Esophagus muscularis mucosa (tissue), 4 donors: ENCODE data around the gene STXBP3. TPM values are rescaled to one million over a fixed set of nuclear protein-coding genes. Genes with fewer than 3 reads are reported as not detected.

Experiments
- DNase-seq: peaks from one replicate; pipeline ENCODE4 v3.0.0-alpha.2; 2017; ENCODE audit errors: extremely low spot score
- H3K27ac ChIP-seq, 4 donors: fragments of 200-600 bp; sonication (generic); replicated peaks in 1 of 4; 1 replicate in 3 of 4; 2 replicates in 1 of 4; pipeline ENCODE4 v1.5.1; 2016 to 2019; ENCODE audit warnings: mild to moderate bottlenecking in 1 of 4
- H3K27me3 ChIP-seq, 4 donors: fragments of 200-600 bp; sonication (generic); one replicate each; pipeline versions ENCODE4 v1.5.1 to v1.6.0; 2016 to 2019
- H3K36me3 ChIP-seq, 4 donors: fragments of 200-600 bp; sonication (generic); one replicate each; pipeline ENCODE4 v1.5.1; 2016 to 2019
- H3K4me1 ChIP-seq, 4 donors: fragments of 200-600 bp; sonication (generic); one replicate each; pipeline ENCODE4 v1.5.1; 2016 to 2019
- H3K4me3 ChIP-seq, 4 donors: fragments of 200-600 bp; sonication (generic); 1 replicate in 2 of 4; 2 replicates in 2 of 4; pipeline ENCODE4 v1.5.1; 2016 to 2019; ENCODE audit warnings: mild to moderate bottlenecking in 4 of 4, moderate library complexity in 1 of 4
- H3K9me3 ChIP-seq, 4 donors: fragments of 200-600 bp; sonication (generic); 1 replicate in 3 of 4; 2 replicates in 1 of 4; pipeline ENCODE4 v1.5.1; 2016 to 2019
- CTCF ChIP-seq, 3 experiments: fragments of 200-600 bp in 2 of 3; fragments of 450-650 bp in 1 of 3; sonication (generic) in 2 of 3; IDR thresholded peaks; one replicate each; pipeline ENCODE4 v1.5.1; 2017 to 2019; ENCODE audit warnings: antibody characterized with exemption in 3 of 3, mild to moderate bottlenecking in 2 of 3, moderate library complexity in 1 of 3
- EP300 ChIP-seq: sonication (generic); formaldehyde crosslinking; IDR thresholded peaks from one replicate; pipeline ENCODE4 v1.6.1; 2017; ENCODE audit warnings: antibody characterized with exemption
- POLR2A ChIP-seq: fragments of 450-650 bp; IDR thresholded peaks from one replicate; pipeline ENCODE4 v1.6.1; 2017; ENCODE audit warnings: antibody characterized with exemption, moderate library complexity, mild to moderate bottlenecking, low read depth
- POLR2AphosphoS5 ChIP-seq, 2 donors: sonication (generic); formaldehyde crosslinking; IDR thresholded peaks; one replicate each; pipeline ENCODE4 v1.6.1; 2017; ENCODE audit warnings: antibody characterized with exemption in 2 of 2
- WGBS: methylation state at CpG from one replicate; pipeline ENCODE4 v1.1.5; 2018; 5-methylcytosine and 5-hydroxymethylcytosine counted together
- intact Hi-C: fragments of 100-400 bp; cut with DNase I; formaldehyde crosslinking; loops from one replicate; pipeline ENCODE4 v1.15.1; 2023
- total RNA-seq, 4 donors: library from RNA; depleted of rRNA; stranded (reverse); fragments of >200 nt; gene quantifications; one replicate each; pipeline versions ENCODE4 v1.1.0 to v1.2.1, GENCODE V29; 2016

The STXBP3 gene
- total RNA-seq, 4 donors from 2014 or later, result 54.8 to 67.7 (median 63.8) TPM

GRCh38 chr1:108814343-108815125 lies 68.1 kb downstream of the STXBP3 start:
- Histone ChIP-seq H3K4me1 (peaks cover 16 to 52% (median 43%) of the 10 kb centered on the region in 4 donors), H3K36me3 (peaks cover 0 to 17% (median 6%) of the 10 kb centered on the region in 4 donors), H3K9me3 (no peaks in the 10 kb centered on the region), H3K27me3 (no peaks in the 10 kb centered on the region), H3K4me3 (no peak overlapping the region), H3K27ac (peak overlapping the region; percentile 82 to 91 (median 85))
- no peak for DNase-seq
- intact Hi-C loops, result no loop called here
- TF ChIP-seq POLR2AphosphoS5 (IDR thresholded peaks at IDR 0.05), result peak; percentile 45 to 63
- no peak for TF ChIP-seq CTCF (IDR thresholded peaks at IDR 0.05)
- TF ChIP-seq POLR2A, result no peak
- TF ChIP-seq EP300, result no peak
- WGBS, result 25% methylated on average over 4 of the region's 4 CpGs

- TF ChIP-seq EP300, result no peak
- no peak for TF ChIP-seq POLR2AphosphoS5 (IDR thresholded peaks at IDR 0.05)
- TF ChIP-seq CTCF (IDR thresholded peaks at IDR 0.05), result no peak
- no peak for TF ChIP-seq POLR2A
- intact Hi-C loops, result no loop called here
- Histone ChIP-seq H3K4me1 (peaks cover 16 to 53% (median 43%) of the 10 kb centered on the region in 4 donors), H3K9me3 (no peaks in the 10 kb centered on the region), H3K27me3 (no peaks in the 10 kb centered on the region), H3K27ac (peak overlapping the region; percentile 82 to 91 (median 85)), H3K36me3 (peaks cover 0 to 10% (median 6%) of the 10 kb centered on the region in 4 donors), H3K4me3 (no peak overlapping the region)
- no peak for DNase-seq
Observed at GRCh38 chr1:108815566-108815965, 69.1 kb downstream of the STXBP3 start.

- Histone ChIP-seq H3K4me3 (peak overlapping the region; percentile 38 to 50 (median 41)), H3K27me3 (no peaks in the 10 kb centered on the region), H3K27ac (peak overlapping the region; percentile 82 to 91 (median 85)), H3K9me3 (no peaks in the 10 kb centered on the region), H3K36me3 (peaks cover 0 to 6% (median 5%) of the 10 kb centered on the region in 4 donors), H3K4me1 (peaks cover 16 to 53% (median 43%) of the 10 kb centered on the region in 4 donors)
- TF ChIP-seq POLR2A, result no peak
- TF ChIP-seq POLR2AphosphoS5 (IDR thresholded peaks at IDR 0.05), result peak; percentile 68 to 72
- WGBS, result 21% methylated on average over 12 of the region's 12 CpGs
- no peak for DNase-seq
- intact Hi-C loops, result no loop called here
Observed at GRCh38 chr1:108816049-108816893, 69.8 kb downstream of the STXBP3 start.

- H3K9me3 ChIP-seq, result no peaks in the 10 kb centered on the region
- H3K4me3 ChIP-seq, result peak overlapping the region; percentile 38 to 50 (median 41)
- H3K27me3 ChIP-seq, result no peaks in the 10 kb centered on the region
- intact Hi-C loops, result no loop called here
- TF ChIP-seq EP300 (peak; percentile 15), POLR2AphosphoS5 (IDR thresholded peaks at IDR 0.05) (no peak)
- H3K36me3 ChIP-seq, result peaks cover 0 to 3% (median 2%) of the 10 kb centered on the region in 4 donors
- H3K4me1 ChIP-seq, result peaks cover 16 to 53% (median 43%) of the 10 kb centered on the region in 4 donors
- no peak for DNase-seq
- 57% methylated on average over 8 of the region's 8 CpGs for WGBS
- peak overlapping the region; percentile 82 to 91 (median 85) for H3K27ac ChIP-seq
Observed at GRCh38 chr1:108817016-108817415, 70.5 kb downstream of the STXBP3 start.

DNA sequence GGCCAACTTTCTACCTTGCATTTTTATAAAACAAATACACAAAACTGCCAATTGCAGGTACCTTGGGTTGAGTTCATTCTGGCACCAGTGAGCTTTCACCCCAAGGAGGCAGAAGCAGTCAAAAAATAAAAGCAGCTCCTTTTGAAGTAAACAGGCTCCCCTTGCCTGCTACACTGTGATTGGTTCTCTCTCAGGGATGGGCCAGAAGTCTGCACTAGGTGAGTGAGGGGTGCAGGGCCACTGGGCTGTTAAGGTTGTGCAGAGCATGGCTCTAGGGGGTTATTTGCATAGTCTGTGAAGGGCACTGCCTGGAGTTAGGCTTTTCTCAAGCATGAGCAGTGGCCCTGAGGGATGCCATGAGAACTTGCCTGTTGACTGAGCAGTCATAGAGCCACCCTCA lies 71.3 kb downstream of the STXBP3 start:
- no peak for DNase-seq
- Histone ChIP-seq H3K27ac (peak overlapping the region; percentile 82 to 91 (median 85)), H3K4me3 (no peak overlapping the region), H3K9me3 (no peaks in the 10 kb centered on the region), H3K27me3 (no peaks in the 10 kb centered on the region), H3K4me1 (peaks cover 16 to 53% (median 43%) of the 10 kb centered on the region in 4 donors), H3K36me3 (peaks cover 0 to 9% (median 4%) of the 10 kb centered on the region in 4 donors)
- intact Hi-C loops, result no loop called here
- TF ChIP-seq EP300, result no peak
- TF ChIP-seq CTCF (IDR thresholded peaks at IDR 0.05), result no peak
- no peak for TF ChIP-seq POLR2A
- no peak for TF ChIP-seq POLR2AphosphoS5 (IDR thresholded peaks at IDR 0.05)
